ENCODE data around the gene NCR2. TPM values are rescaled to one million over a fixed set of nuclear protein-coding genes. Genes with fewer than 3 reads are reported as not detected.

Gene NCR2
- total RNA-seq, 1 experiment from 2014 or later, result not detected

GRCh38 chr6:41356825-41357224 is 21.4 kb downstream of the NCR2 start:
- no peak overlapping the region for H2AFZ ChIP-seq
- H3K27me3 ChIP-seq (ENCODE audit: insufficient read depth, low read depth), result peaks cover 64% of the 10 kb centered on the region
- no peak overlapping the region for H3K4me2 ChIP-seq
- peaks cover 18% of the 10 kb centered on the region; the same call in 1 of the 2 replicates for H3K9me3 ChIP-seq (ENCODE audit: insufficient read depth, low read depth)
- H3K79me2 ChIP-seq (ENCODE audit: low read depth), result no peaks in the 10 kb centered on the region
- DNase-seq, result peak in 1 of 2 experiments; percentile 40
- H3F3A ChIP-seq (ENCODE audit: insufficient read depth, low read depth), result no peaks in the 10 kb centered on the region
- CTCF ChIA-PET, result interaction anchor here (0.7 kb wide), 1 partner anchor 839 kb away, joined by 3 read pairs; no protein-coding TSS in a partner anchor
- POLR2A ChIA-PET (ENCODE audit: unreplicated experiment), result interaction anchor here (0.7 kb wide), 1 partner anchor 12 kb away, joined by 3 read pairs; no protein-coding TSS in a partner anchor
- TF ChIP-seq CTCF (conservative IDR thresholded peaks at IDR 0.05) (no peak), EZH2 (IDR thresholded peaks at IDR 0.05; ENCODE audit: low read depth) (no peak)
- H3K36me3 ChIP-seq (ENCODE audit: low read depth), result no peaks in the 10 kb centered on the region
- H4K20me1 ChIP-seq (ENCODE audit: insufficient read depth), result no peaks in the 10 kb centered on the region
- intact Hi-C loops (cut with micrococcal nuclease; ENCODE audit: unreplicated experiment), result no loop called here
- H3K9me2 ChIP-seq (ENCODE audit: insufficient read depth), result no peaks in the 10 kb centered on the region
- BruUV-seq (replicated peaks), result no TSS peak
- H3K4me1 ChIP-seq (replicated peaks; ENCODE audit: insufficient read depth), result no peaks in the 10 kb centered on the region
- H3K27ac ChIP-seq, result no peak overlapping the region
- no peak overlapping the region for H3K4me3 ChIP-seq

GRCh38 chr6:41358503-41358902 is 23.1 kb downstream of the NCR2 start:
- TF ChIP-seq EZH2 (IDR thresholded peaks at IDR 0.05; ENCODE audit: low read depth) (no peak), CTCF (conservative IDR thresholded peaks at IDR 0.05) (no peak)
- Histone ChIP-seq H3K4me3 (no peak overlapping the region), H3K4me2 (no peak overlapping the region), H3K9me3 (ENCODE audit: insufficient read depth, low read depth) (peaks cover 18% of the 10 kb centered on the region; the same call in 1 of the 2 replicates), H2AFZ (no peak overlapping the region), H3K79me2 (ENCODE audit: low read depth) (no peaks in the 10 kb centered on the region), H3K4me1 (replicated peaks; ENCODE audit: insufficient read depth) (no peaks in the 10 kb centered on the region), H3K27me3 (ENCODE audit: insufficient read depth, low read depth) (peaks cover 57% of the 10 kb centered on the region), H4K20me1 (ENCODE audit: insufficient read depth) (no peaks in the 10 kb centered on the region), H3F3A (ENCODE audit: insufficient read depth, low read depth) (no peaks in the 10 kb centered on the region), H3K27ac (no peak overlapping the region), H3K9me2 (ENCODE audit: insufficient read depth) (no peaks in the 10 kb centered on the region), H3K36me3 (ENCODE audit: low read depth) (no peaks in the 10 kb centered on the region)
- intact Hi-C loops (cut with micrococcal nuclease; ENCODE audit: unreplicated experiment), result no loop called here
- CTCF ChIA-PET, result no interaction called here
- no peak for DNase-seq
- POLR2A ChIA-PET (ENCODE audit: unreplicated experiment), result no interaction called here
- BruUV-seq (replicated peaks), result no TSS peak

GRCh38 chr6:41359617-41360313 is 24.4 kb downstream of the NCR2 start:
- H3K4me2 ChIP-seq, result no peak overlapping the region
- H3F3A ChIP-seq (ENCODE audit: insufficient read depth, low read depth), result no peaks in the 10 kb centered on the region
- no peak for DNase-seq
- no TSS peak for BruUV-seq (replicated peaks)
- H3K4me1 ChIP-seq (replicated peaks; ENCODE audit: insufficient read depth), result no peaks in the 10 kb centered on the region
- peaks cover 62% of the 10 kb centered on the region for H3K27me3 ChIP-seq (ENCODE audit: insufficient read depth, low read depth)
- no peaks in the 10 kb centered on the region for H4K20me1 ChIP-seq (ENCODE audit: insufficient read depth)
- no peaks in the 10 kb centered on the region for H3K79me2 ChIP-seq (ENCODE audit: low read depth)
- ChIA-PET CTCF (no interaction called here), POLR2A (ENCODE audit: unreplicated experiment) (no interaction called here)
- no peak overlapping the region for H3K27ac ChIP-seq
- no peak overlapping the region for H2AFZ ChIP-seq
- no peaks in the 10 kb centered on the region for H3K9me2 ChIP-seq (ENCODE audit: insufficient read depth)
- intact Hi-C loops (cut with micrococcal nuclease; ENCODE audit: unreplicated experiment), result no loop called here
- no peak overlapping the region for H3K4me3 ChIP-seq
- peaks cover 18% of the 10 kb centered on the region; the same call in 1 of the 2 replicates for H3K9me3 ChIP-seq (ENCODE audit: insufficient read depth, low read depth)
- H3K36me3 ChIP-seq (ENCODE audit: low read depth), result no peaks in the 10 kb centered on the region
- no peak for TF ChIP-seq EZH2 (IDR thresholded peaks at IDR 0.05; ENCODE audit: low read depth)
- no peak for TF ChIP-seq CTCF (conservative IDR thresholded peaks at IDR 0.05)

Data from PC-9 (cell line).